Measurements from ENCODE around the gene RPGRIP1L.

RPGRIP1L gene

GRCh38 chr16:53625221-53625620 lies 78.4 kb downstream of the RPGRIP1L start:
- Histone ChIP-seq H3K4me3 (ENCODE audit: low read depth in 1 of 2, low read length in 1 of 2) (no peak overlapping the region), H3K9me3 (no peaks in the 10 kb centered on the region), H3K27ac (no peak overlapping the region), H3K4me1 (ENCODE audit: control insufficient read depth in 1 of 2, insufficient read depth in 1 of 2, low read depth in 1 of 2, low read length in 1 of 2) (no peaks in the 10 kb centered on the region), H3K36me3 (no peaks in the 10 kb centered on the region), H3K27me3 (no peaks in the 10 kb centered on the region)
- TF ChIP-seq CTCF (IDR thresholded peaks at IDR 0.05) = no peak

GRCh38 chr16:53622315-53622714 lies 81.3 kb downstream of the RPGRIP1L start:
- Histone ChIP-seq H3K27ac (no peak overlapping the region), H3K4me3 (ENCODE audit: low read depth in 1 of 2, low read length in 1 of 2) (no peak overlapping the region), H3K9me3 (no peaks in the 10 kb centered on the region), H3K27me3 (no peaks in the 10 kb centered on the region), H3K4me1 (ENCODE audit: control insufficient read depth in 1 of 2, insufficient read depth in 1 of 2, low read depth in 1 of 2, low read length in 1 of 2) (no peaks in the 10 kb centered on the region), H3K36me3 (no peaks in the 10 kb centered on the region)
- TF ChIP-seq CTCF (IDR thresholded peaks at IDR 0.05) = no peak

GRCh38 chr16:53620476-53620875 lies 83.2 kb downstream of the RPGRIP1L start:
- TF ChIP-seq CTCF (IDR thresholded peaks at IDR 0.05) = no peak
- Histone ChIP-seq H3K4me1 (ENCODE audit: control insufficient read depth in 1 of 2, insufficient read depth in 1 of 2, low read depth in 1 of 2, low read length in 1 of 2) (no peaks in the 10 kb centered on the region), H3K36me3 (no peaks in the 10 kb centered on the region), H3K4me3 (ENCODE audit: low read depth in 1 of 2, low read length in 1 of 2) (no peak overlapping the region), H3K27me3 (no peaks in the 10 kb centered on the region), H3K27ac (no peak overlapping the region), H3K9me3 (no peaks in the 10 kb centered on the region)

GRCh38 chr16:53619235-53619634 lies 84.4 kb downstream of the RPGRIP1L start:
- Histone ChIP-seq H3K9me3 (no peaks in the 10 kb centered on the region), H3K4me3 (ENCODE audit: low read depth in 1 of 2, low read length in 1 of 2) (no peak overlapping the region), H3K4me1 (ENCODE audit: control insufficient read depth in 1 of 2, insufficient read depth in 1 of 2, low read depth in 1 of 2, low read length in 1 of 2) (no peaks in the 10 kb centered on the region), H3K27me3 (no peaks in the 10 kb centered on the region), H3K36me3 (no peaks in the 10 kb centered on the region), H3K27ac (no peak overlapping the region)
- TF ChIP-seq CTCF (IDR thresholded peaks at IDR 0.05) = no peak

GRCh38 chr16:53614346-53614745 lies 89.3 kb downstream of the RPGRIP1L start:
- TF ChIP-seq CTCF (IDR thresholded peaks at IDR 0.05) = no peak
- Histone ChIP-seq H3K4me3 (ENCODE audit: low read depth in 1 of 2, low read length in 1 of 2) (no peak overlapping the region), H3K27ac (no peak overlapping the region), H3K4me1 (ENCODE audit: control insufficient read depth in 1 of 2, insufficient read depth in 1 of 2, low read depth in 1 of 2, low read length in 1 of 2) (no peaks in the 10 kb centered on the region), H3K27me3 (no peaks in the 10 kb centered on the region), H3K36me3 (no peaks in the 10 kb centered on the region), H3K9me3 (no peaks in the 10 kb centered on the region)

GRCh38 chr16:53612003-53612402 lies 91.7 kb downstream of the RPGRIP1L start:
- no peaks in the 10 kb centered on the region for H3K27me3 ChIP-seq
- H3K4me3 ChIP-seq (ENCODE audit: low read depth in 1 of 2, low read length in 1 of 2) = no peak overlapping the region
- H3K9me3 ChIP-seq = no peaks in the 10 kb centered on the region
- no peaks in the 10 kb centered on the region for H3K36me3 ChIP-seq
- H3K27ac ChIP-seq = no peak overlapping the region
- TF ChIP-seq CTCF (IDR thresholded peaks at IDR 0.05) = no peak
- H3K4me1 ChIP-seq (ENCODE audit: control insufficient read depth in 1 of 2, insufficient read depth in 1 of 2, low read depth in 1 of 2, low read length in 1 of 2) = no peaks in the 10 kb centered on the region

Data from neutrophil (primary cell).